ENCODE data around the gene SPOCD1. TPM values are rescaled to one million over a fixed set of nuclear protein-coding genes. Genes with fewer than 3 reads are reported as not detected.

Gene SPOCD1
- total RNA-seq, 2 experiments from 2014 or later = 0.60 to 1.0 TPM

DNA sequence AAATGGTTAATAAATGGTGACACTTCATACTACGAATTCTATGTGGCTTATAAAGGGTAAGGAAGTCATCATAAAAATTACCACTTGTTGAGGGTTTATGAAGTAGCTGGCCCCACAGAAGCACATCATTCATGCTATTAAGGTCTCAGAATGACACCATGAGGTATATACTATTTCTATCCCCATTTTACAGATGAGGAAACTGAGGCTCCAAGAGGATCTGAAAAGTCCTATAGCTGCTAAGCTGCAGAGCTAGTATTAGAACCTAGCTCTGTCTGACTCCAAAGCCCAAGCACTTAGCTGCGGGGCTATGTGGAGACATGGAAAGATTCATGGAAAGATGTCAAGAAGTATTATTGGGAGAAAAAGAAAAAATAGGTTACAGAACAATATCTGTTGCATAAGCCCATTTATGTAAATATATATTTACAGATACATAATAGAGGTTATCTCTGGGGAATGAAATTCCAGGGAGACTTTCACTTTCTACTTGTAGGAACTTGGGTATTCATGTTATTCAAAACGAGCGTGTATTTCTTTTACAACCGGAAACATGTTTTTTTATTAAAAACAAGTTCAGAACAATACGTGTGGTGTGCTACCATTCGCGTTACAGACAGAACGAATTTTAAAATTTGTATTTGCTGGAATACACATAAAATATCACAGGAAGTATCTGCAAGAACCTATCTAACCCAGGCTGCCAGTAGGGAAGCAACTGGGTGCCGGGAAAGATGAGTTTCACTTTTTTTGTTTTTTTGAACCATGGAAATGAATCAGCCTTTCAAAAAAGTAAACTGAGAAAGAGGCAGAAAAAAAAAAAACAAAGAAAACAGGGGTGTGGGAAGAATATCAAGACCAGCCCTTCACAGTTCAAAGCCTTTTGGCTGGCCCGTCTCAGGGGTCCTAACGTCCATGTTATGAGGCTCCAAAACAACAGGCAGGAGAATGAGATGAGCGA lies 13.4 kb downstream of the SPOCD1 start:
- Histone ChIP-seq H3K9me3 (ENCODE audit: low read length) (no peaks in the 10 kb centered on the region), H3K4me2 (ENCODE audit: low read length) (peak overlapping the region; percentile 49), H4K20me1 (ENCODE audit: insufficient read depth, low read length) (no peaks in the 10 kb centered on the region), H3K9me2 (ENCODE audit: insufficient read depth, low read length) (no peaks in the 10 kb centered on the region), H3K4me1 (ENCODE audit: insufficient read depth, low read length, poor library complexity, severe bottlenecking) (peaks cover 17% of the 10 kb centered on the region), H3K79me2 (ENCODE audit: insufficient read depth, low read depth, low read length) (no peaks in the 10 kb centered on the region), H2AFZ (ENCODE audit: low read length) (0 out of 2 replicates have a peak overlapping the region, but pooled peaks have one; percentile 37), H3K36me3 (ENCODE audit: insufficient read depth, low read length) (no peaks in the 10 kb centered on the region), H3K27ac (ENCODE audit: low read depth, low read length, poor library complexity, severe bottlenecking) (no peak overlapping the region), H3K4me3 (ENCODE audit: low read depth, low read length, poor library complexity, severe bottlenecking) (peak overlapping the region; percentile 25)
- no peak for TF ChIP-seq EZH2phosphoT487 (IDR thresholded peaks at IDR 0.05; ENCODE audit: borderline replicate concordance, low read depth, low read length)
- TF ChIP-seq CTCF (conservative IDR thresholded peaks at IDR 0.05; ENCODE audit: low read length) = no peak
- CTCF ChIA-PET (ENCODE audit: unreplicated experiment) = no interaction called here
- BruUV-seq (replicated peaks) = no TSS peak
- intact Hi-C loops (cut with micrococcal nuclease; ENCODE audit: unreplicated experiment) = loop anchor here (10.0 kb wide), 1 partner anchor 612 kb away; no protein-coding TSS in a partner anchor
- no peak for DNase-seq (ENCODE audit: low spot score)
- POLR2A ChIA-PET = interaction anchor here (0.6 kb wide), 1 partner anchor 1020 kb away, joined by 7 read pairs; no protein-coding TSS in a partner anchor

GRCh38 chr1:31801458-31801857 lies 14.4 kb downstream of the SPOCD1 start:
- DNase-seq (ENCODE audit: low spot score) = no peak
- Histone ChIP-seq H3K9me3 (ENCODE audit: low read length) (no peaks in the 10 kb centered on the region), H2AFZ (ENCODE audit: low read length) (no peak overlapping the region), H3K79me2 (ENCODE audit: insufficient read depth, low read depth, low read length) (no peaks in the 10 kb centered on the region), H3K4me3 (ENCODE audit: low read depth, low read length, poor library complexity, severe bottlenecking) (no peak overlapping the region), H3K9me2 (ENCODE audit: insufficient read depth, low read length) (no peaks in the 10 kb centered on the region), H3K4me1 (ENCODE audit: insufficient read depth, low read length, poor library complexity, severe bottlenecking) (peaks cover 17% of the 10 kb centered on the region), H3K4me2 (ENCODE audit: low read length) (peak overlapping the region; percentile 28), H3K27ac (ENCODE audit: low read depth, low read length, poor library complexity, severe bottlenecking) (no peak overlapping the region), H3K36me3 (ENCODE audit: insufficient read depth, low read length) (no peaks in the 10 kb centered on the region), H4K20me1 (ENCODE audit: insufficient read depth, low read length) (no peaks in the 10 kb centered on the region)
- BruUV-seq (replicated peaks) = no TSS peak
- TF ChIP-seq CTCF (conservative IDR thresholded peaks at IDR 0.05; ENCODE audit: low read length) (no peak), EZH2phosphoT487 (IDR thresholded peaks at IDR 0.05; ENCODE audit: borderline replicate concordance, low read depth, low read length) (no peak)
- intact Hi-C loops (cut with micrococcal nuclease; ENCODE audit: unreplicated experiment) = loop anchor here (10.0 kb wide), 1 partner anchor 613 kb away; no protein-coding TSS in a partner anchor
- ChIA-PET POLR2A (no interaction called here), CTCF (ENCODE audit: unreplicated experiment) (no interaction called here)

- DNase-seq (ENCODE audit: low spot score) = no peak
- intact Hi-C loops (cut with micrococcal nuclease; ENCODE audit: unreplicated experiment) = loop anchor here (10.0 kb wide), 1 partner anchor 614 kb away; no protein-coding TSS in a partner anchor
- Histone ChIP-seq H4K20me1 (ENCODE audit: insufficient read depth, low read length) (no peaks in the 10 kb centered on the region), H3K79me2 (ENCODE audit: insufficient read depth, low read depth, low read length) (no peaks in the 10 kb centered on the region), H3K4me2 (ENCODE audit: low read length) (no peak overlapping the region), H3K9me3 (ENCODE audit: low read length) (no peaks in the 10 kb centered on the region), H3K9me2 (ENCODE audit: insufficient read depth, low read length) (no peaks in the 10 kb centered on the region), H3K27ac (ENCODE audit: low read depth, low read length, poor library complexity, severe bottlenecking) (no peak overlapping the region), H3K4me3 (ENCODE audit: low read depth, low read length, poor library complexity, severe bottlenecking) (no peak overlapping the region), H3K4me1 (ENCODE audit: insufficient read depth, low read length, poor library complexity, severe bottlenecking) (peaks cover 17% of the 10 kb centered on the region), H3K36me3 (ENCODE audit: insufficient read depth, low read length) (no peaks in the 10 kb centered on the region), H2AFZ (ENCODE audit: low read length) (no peak overlapping the region)
- TF ChIP-seq CTCF (conservative IDR thresholded peaks at IDR 0.05; ENCODE audit: low read length) = no peak
- no peak for TF ChIP-seq EZH2phosphoT487 (IDR thresholded peaks at IDR 0.05; ENCODE audit: borderline replicate concordance, low read depth, low read length)
- POLR2A ChIA-PET = interaction anchor here (1.1 kb wide), 1 partner anchor 13 kb away, joined by 3 read pairs; no protein-coding TSS in a partner anchor
- CTCF ChIA-PET (ENCODE audit: unreplicated experiment) = no interaction called here
- no TSS peak for BruUV-seq (replicated peaks)
Observed at GRCh38 chr1:31800674-31800967, 15.2 kb downstream of the SPOCD1 start.
